Mesenteric fat pad (tissue), 1 donor: ENCODE results near the gene TRABD. TPM values are rescaled to one million over a fixed set of nuclear protein-coding genes. Genes with fewer than 3 reads are reported as not detected.

Source experiments
- DNase-seq: peaks from one replicate; pipeline ENCODE4 v3.0.0-alpha.2; 2020; ENCODE audit warnings: low spot score
- total RNA-seq: library from RNA; stranded (reverse); fragmentation: NEBNext Ultra II Directional; extraction: Animal tissue kit (Norgen Biotek cat#: 25700); gene quantifications from one replicate; pipeline ENCODE4 v1.2.1, GENCODE V29; 2021
- donor health status: DM: yes; HTN: yes; CAD: no.

TRABD gene
- total RNA-seq, 1 donor from 2014 or later = 42.3 TPM

- no peak for DNase-seq
Measured at GRCh38 chr22:50173311-50173982, 12.3 kb upstream of the TRABD start.

GRCh38 chr22:50173983-50174355, 11.7 kb upstream of the TRABD start:
- no peak for DNase-seq

GRCh38 chr22:50174382-50175190, 11.1 kb upstream of the TRABD start:
- no peak for DNase-seq

GRCh38 chr22:50175191-50175461, 10.6 kb upstream of the TRABD start:
- no peak for DNase-seq

- no peak for DNase-seq
Measured at GRCh38 chr22:50175921-50176849, 9.5 kb upstream of the TRABD start.

- DNase-seq = no peak
Measured at GRCh38 chr22:50176850-50177536, 8.7 kb upstream of the TRABD start.

GRCh38 chr22:50177537-50178470, 7.9 kb upstream of the TRABD start:
- no peak for DNase-seq

GRCh38 chr22:50178471-50178864, 7.2 kb upstream of the TRABD start:
- DNase-seq = no peak

GRCh38 chr22:50178871-50179869, 6.5 kb upstream of the TRABD start:
- DNase-seq = no peak

GRCh38 chr22:50179937-50180726, 5.6 kb upstream of the TRABD start:
- no peak for DNase-seq

- no peak for DNase-seq
Measured at GRCh38 chr22:50180727-50181521, 4.8 kb upstream of the TRABD start.

- no peak for DNase-seq
Measured at GRCh38 chr22:50182176-50183081, 3.3 kb upstream of the TRABD start.

GRCh38 chr22:50183141-50183971, 2.4 kb upstream of the TRABD start:
- no peak for DNase-seq

- no peak for DNase-seq
Measured at GRCh38 chr22:50184004-50184901, 1.5 kb upstream of the TRABD start.
